NB4 (cell line): ENCODE results near the gene CYP4B1.

Experiments used
- CTCF ChIP-seq: IDR thresholded peaks from one replicate; pipeline ENCODE4 v1.5.1; 2012; ENCODE audit warnings: low read depth, low read length
- MAX ChIP-seq: IDR thresholded peaks from 2 replicates; pipeline ENCODE4 v1.6.1; 2011; ENCODE audit warnings: low read depth, low read length
- MYC ChIP-seq: IDR thresholded peaks from 2 replicates; pipeline ENCODE4 v1.6.1; 2011; ENCODE audit warnings: low read depth, low read length
- POLR2A ChIP-seq: IDR thresholded peaks from 2 replicates; pipeline ENCODE4 v1.6.1; 2011; ENCODE audit warnings: mild to moderate bottlenecking; ENCODE audit not compliant: insufficient read length; ENCODE audit errors: extremely low read depth

- no peak for TF ChIP-seq CTCF
- TF ChIP-seq MAX: no peak
- no peak for TF ChIP-seq POLR2A
- no peak for TF ChIP-seq MYC
Measured at GRCh38 chr1:46804027-46804889, 5.4 kb downstream of the CYP4B1 start.
